Epithelial cell of esophagus (primary cell): ENCODE data around the gene ELK3.
A peak's percentile ranks its signal among the peaks of the same experiment; 100 is the strongest.

ENCODE experiments used
- DNase-seq: peaks from one replicate; pipeline ENCODE4 v3.0.0; 2010; ENCODE audit warnings: low read depth
- H3K4me3 ChIP-seq: 2 replicates; pipeline ENCODE4 v1.5.1; 2011; ENCODE audit warnings: mild to moderate bottlenecking, low read length, control low read depth
- TF ChIP-seq, protein P1 (sequence below): IDR thresholded peaks from 2 replicates; pipeline ENCODE4 v1.5.1; 2011; ENCODE audit warnings: low read depth, mild to moderate bottlenecking, low read length, control low read depth, inconsistent platforms; ENCODE audit not compliant: insufficient read depth; ENCODE audit errors: missing control alignments

The ELK3 gene

DNA sequence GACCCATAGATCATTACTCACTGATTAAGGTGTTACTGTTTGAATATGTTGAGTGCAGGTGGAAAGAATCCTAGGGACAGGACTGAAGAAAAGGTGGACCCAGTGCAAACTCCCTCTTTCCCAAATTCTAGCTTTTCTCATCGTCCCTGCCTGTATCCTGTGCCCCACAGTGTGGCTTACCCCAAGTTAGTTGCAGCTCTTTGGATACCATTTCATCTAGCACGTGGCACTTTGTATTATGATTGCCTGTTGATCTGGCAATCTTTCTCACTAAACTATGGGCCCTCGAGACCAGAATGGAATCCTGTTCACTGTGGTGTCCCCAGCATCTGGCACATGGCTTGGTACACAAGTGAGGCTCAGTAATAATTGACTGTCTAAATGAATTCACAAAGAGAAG lies 66.5 kb downstream of the ELK3 start:
- TF ChIP-seq, protein P1, sequence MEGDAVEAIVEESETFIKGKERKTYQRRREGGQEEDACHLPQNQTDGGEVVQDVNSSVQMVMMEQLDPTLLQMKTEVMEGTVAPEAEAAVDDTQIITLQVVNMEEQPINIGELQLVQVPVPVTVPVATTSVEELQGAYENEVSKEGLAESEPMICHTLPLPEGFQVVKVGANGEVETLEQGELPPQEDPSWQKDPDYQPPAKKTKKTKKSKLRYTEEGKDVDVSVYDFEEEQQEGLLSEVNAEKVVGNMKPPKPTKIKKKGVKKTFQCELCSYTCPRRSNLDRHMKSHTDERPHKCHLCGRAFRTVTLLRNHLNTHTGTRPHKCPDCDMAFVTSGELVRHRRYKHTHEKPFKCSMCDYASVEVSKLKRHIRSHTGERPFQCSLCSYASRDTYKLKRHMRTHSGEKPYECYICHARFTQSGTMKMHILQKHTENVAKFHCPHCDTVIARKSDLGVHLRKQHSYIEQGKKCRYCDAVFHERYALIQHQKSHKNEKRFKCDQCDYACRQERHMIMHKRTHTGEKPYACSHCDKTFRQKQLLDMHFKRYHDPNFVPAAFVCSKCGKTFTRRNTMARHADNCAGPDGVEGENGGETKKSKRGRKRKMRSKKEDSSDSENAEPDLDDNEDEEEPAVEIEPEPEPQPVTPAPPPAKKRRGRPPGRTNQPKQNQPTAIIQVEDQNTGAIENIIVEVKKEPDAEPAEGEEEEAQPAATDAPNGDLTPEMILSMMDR = no peak
- no peak overlapping the region for H3K4me3 ChIP-seq
- DNase-seq = no peak

DNA sequence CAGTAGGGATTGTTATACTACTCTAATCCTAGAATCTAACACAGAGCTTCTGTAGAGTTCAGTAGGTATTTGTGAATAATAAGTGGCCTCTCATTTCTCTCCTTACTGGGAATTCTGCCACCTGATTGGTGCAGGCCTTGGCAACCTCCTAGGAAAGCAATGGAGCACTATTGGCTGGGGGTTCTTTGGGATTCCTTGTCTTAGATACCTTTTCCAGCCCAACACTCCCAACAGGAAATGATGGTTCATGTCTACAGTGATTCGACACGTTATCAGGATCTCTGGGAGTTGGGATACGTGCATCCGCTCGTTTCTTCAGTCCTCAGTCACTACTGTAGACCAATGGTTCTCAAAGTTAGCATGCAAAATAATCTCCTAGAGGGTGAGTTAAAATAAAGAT lies 67.4 kb downstream of the ELK3 start:
- TF ChIP-seq, protein P1 = no peak
- peak; percentile 30 for DNase-seq

DNA sequence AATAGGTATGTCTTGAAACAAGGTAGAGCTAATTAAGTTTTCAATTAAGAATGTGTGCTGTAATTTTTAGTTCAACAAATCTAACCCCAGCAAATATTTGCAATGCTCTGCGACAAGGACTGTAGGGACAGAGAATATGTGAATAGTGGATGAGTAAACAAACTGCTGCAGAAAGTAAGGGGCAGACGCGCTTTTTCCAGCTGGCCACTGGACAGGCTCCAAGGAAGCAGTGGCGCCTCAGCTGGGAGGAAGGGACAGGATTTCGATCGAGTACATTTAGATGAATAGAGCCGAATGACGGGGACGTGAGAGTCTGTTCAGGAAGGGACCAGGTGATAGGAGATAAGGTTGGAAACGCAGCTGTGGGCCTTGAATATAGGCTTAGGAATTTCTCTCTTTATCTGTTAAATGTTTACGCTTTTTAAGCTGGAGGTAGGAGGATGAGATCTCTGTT lies 69.3 kb downstream of the ELK3 start:
- no peak overlapping the region for H3K4me3 ChIP-seq
- DNase-seq = no peak
- TF ChIP-seq, protein P1 = no peak

More for the DNA sequence above, 67.4 kb downstream of the ELK3 start:
- H3K4me3 ChIP-seq = no peak overlapping the region

DNA sequence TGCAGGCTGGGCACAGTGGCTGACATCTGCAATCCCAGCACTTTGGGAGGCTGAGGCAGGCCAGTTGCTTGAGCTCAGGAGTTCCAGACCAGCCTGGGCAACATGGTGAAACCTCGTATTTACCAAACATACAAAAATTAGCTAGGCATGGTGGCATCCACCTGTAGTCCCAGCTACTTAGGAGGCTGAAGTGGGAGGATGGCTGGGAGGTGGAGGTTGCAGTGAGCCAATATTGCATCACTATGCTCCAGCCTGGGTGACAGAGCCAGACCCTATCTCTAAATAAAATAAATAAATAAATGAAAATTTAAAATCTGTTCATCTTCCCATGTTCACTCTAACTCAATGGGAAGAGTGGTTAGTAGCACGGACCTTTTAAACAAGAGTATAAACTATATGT lies 71.2 kb downstream of the ELK3 start:
- no peak for DNase-seq
- TF ChIP-seq, protein P1 = no peak
- H3K4me3 ChIP-seq = no peak overlapping the region

DNA sequence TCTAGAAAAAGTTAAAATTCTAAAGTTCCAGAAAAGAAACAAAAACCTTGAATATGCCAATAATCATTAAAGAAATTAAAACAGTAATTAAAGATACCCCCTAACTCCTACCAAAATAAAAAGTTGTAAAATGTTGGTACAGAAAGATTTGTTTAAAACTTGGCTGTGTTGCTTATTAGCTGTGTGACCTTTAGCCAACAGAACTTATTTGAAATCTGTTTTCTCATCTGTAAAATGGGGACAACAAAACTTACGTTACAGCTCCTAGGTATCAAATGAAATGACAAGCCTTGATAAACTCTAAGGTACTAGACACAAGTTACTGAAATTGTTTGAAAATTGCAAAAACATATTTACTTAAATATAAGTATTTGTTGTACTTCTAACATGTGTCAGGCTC lies 71.7 kb downstream of the ELK3 start:
- TF ChIP-seq, protein P1 = no peak
- DNase-seq = no peak
- H3K4me3 ChIP-seq = no peak overlapping the region

DNA sequence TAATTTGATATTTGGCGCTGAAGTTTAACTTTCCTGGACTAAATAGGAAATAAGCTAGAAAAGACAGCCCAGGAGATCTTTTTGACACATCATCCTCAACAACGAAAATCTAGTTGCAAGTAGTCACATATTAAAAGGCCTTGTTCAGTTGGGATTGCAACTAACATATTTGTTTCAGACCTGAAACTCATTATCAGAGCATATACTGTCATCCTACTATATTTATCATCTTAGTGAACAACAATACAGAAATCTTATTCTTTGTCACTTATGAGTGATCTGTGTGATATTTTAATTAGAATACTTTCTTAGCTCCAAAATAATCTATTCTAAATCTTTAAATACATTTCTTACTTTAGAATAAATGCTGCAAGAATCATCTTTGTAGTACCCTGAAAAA lies 72.1 kb downstream of the ELK3 start:
- TF ChIP-seq, protein P1 = no peak
- no peak overlapping the region for H3K4me3 ChIP-seq
- no peak for DNase-seq

DNA sequence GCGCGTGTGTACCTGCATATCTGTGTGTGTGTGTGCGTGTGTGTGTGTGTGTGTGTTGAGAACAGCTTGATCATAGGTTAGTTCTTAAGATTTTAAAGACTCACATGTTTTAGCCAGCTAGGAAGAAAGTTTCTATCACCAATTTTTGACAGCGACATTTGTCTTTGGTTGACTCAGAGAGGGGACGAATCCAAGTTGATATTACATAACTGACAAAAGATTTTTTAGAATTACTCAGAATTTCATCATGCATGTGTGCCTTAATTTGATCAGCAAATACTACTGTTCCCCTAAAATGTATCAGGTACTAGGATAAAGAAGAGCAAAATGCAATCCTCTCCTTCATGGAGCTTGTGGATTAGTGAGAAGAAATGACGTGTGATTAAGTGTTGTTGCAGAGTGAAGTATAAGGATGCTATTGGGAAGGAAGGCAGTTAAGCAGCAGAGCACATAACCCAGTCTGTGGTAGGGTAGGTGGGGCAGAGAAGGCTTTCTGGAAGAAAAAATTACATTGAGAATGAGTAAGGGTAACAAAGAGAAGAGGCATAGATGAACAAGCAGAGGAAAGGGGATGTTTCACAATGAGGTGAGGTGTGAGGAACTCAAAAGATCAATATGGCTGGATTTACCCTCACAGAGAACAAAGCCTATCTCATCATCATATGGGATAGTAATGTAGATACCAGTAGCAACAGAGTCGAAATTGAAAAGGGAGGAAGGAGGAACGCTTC lies 77.5 kb downstream of the ELK3 start:
- DNase-seq = no peak
- no peak overlapping the region for H3K4me3 ChIP-seq
- TF ChIP-seq, protein P1 = no peak
